ENCODE results near the gene WDR27. TPM values are rescaled to one million over a fixed set of nuclear protein-coding genes. Genes with fewer than 3 reads are reported as not detected.

Gene WDR27
- total RNA-seq, 4 donors from 2014 or later = 12.4 to 38.7 (median 27.6) TPM

DNA sequence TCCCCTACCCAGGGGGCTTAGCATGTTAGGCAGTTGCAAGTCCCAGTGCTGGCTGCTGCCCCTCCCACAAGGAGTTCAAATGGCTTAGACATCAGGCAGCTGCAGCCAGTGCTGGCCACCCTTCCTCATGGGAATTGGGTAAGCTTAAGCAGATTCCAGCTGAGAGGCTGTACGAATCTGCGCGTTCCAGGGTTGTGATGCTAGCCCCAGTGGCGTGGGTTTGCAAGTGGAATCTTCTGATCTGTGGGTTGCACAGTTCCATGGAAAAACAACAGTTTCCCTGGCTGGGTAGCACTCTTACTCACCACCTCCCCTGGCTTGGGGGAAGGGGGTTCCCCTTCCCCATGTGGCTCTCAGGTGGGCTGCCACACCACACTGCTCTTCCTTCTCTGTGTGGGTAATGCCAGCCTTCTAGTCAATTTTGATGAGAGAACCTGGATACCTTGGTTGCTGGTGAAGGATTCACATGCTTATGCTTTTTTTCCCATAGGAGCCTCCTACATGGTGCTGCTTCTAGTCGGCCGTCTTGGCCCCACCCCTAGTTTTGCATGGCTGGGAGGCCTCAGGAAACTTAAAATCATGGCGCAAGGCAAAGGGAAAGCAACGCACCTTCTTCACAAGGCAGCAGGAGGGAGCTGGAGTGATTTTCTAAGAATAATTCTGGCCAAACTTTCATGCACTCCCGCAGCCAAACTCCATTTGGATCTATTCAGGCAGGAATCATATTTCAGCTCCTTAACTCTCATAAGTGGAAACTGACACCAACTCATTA lies 36.6 kb upstream of the WDR27 start:
- WGBS, 2 donors = 64 to 74% methylated on average over 5 to 9 of the region's 9 CpGs

DNA sequence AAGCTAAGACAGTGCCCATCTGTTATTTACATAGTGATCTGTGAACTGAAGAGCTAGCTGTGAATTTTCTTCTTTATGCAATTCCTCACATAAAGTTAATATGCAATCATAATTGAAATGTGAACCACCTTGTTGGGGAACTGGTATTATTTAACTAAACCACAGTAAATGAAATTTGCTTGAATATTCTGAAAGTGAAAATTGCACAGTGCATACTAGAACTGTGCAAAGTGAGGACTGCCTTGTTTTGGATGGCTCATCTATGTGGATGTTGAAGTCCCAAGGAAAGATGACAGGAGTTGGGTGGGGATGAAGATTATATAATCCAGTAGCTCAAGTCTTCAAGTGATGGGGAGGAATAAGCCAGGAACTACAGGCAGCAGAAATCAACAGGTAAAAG lies 28.1 kb upstream of the WDR27 start:
- intact Hi-C loops (cut with DNase I) = no loop called here
- no peaks in the 10 kb centered on the region for H3K36me3 ChIP-seq
- H3K4me1 ChIP-seq = peaks cover 0 to 9% (median 0%) of the 10 kb centered on the region in 3 donors
- no peak overlapping the region for H3K27ac ChIP-seq
- no peaks in the 10 kb centered on the region for H3K9me3 ChIP-seq
- no peak for DNase-seq
- no peak overlapping the region for H3K4me3 ChIP-seq
- TF ChIP-seq POLR2A (IDR thresholded peaks at IDR 0.05) = no peak
- TF ChIP-seq, protein P1, sequence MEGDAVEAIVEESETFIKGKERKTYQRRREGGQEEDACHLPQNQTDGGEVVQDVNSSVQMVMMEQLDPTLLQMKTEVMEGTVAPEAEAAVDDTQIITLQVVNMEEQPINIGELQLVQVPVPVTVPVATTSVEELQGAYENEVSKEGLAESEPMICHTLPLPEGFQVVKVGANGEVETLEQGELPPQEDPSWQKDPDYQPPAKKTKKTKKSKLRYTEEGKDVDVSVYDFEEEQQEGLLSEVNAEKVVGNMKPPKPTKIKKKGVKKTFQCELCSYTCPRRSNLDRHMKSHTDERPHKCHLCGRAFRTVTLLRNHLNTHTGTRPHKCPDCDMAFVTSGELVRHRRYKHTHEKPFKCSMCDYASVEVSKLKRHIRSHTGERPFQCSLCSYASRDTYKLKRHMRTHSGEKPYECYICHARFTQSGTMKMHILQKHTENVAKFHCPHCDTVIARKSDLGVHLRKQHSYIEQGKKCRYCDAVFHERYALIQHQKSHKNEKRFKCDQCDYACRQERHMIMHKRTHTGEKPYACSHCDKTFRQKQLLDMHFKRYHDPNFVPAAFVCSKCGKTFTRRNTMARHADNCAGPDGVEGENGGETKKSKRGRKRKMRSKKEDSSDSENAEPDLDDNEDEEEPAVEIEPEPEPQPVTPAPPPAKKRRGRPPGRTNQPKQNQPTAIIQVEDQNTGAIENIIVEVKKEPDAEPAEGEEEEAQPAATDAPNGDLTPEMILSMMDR (IDR thresholded peaks at IDR 0.05) = no peak
- no peaks in the 10 kb centered on the region for H3K27me3 ChIP-seq

More for the DNA sequence above, 36.6 kb upstream of the WDR27 start:
- TF ChIP-seq, protein P1 (IDR thresholded peaks at IDR 0.05) = no peak
- TF ChIP-seq POLR2A (IDR thresholded peaks at IDR 0.05) = no peak
- Histone ChIP-seq H3K36me3 (no peaks in the 10 kb centered on the region), H3K4me3 (no peak overlapping the region), H3K27me3 (no peaks in the 10 kb centered on the region), H3K9me3 (no peaks in the 10 kb centered on the region), H3K27ac (no peak overlapping the region), H3K4me1 (no peaks in the 10 kb centered on the region)
- intact Hi-C loops (cut with DNase I) = no loop called here
- DNase-seq = no peak

DNA sequence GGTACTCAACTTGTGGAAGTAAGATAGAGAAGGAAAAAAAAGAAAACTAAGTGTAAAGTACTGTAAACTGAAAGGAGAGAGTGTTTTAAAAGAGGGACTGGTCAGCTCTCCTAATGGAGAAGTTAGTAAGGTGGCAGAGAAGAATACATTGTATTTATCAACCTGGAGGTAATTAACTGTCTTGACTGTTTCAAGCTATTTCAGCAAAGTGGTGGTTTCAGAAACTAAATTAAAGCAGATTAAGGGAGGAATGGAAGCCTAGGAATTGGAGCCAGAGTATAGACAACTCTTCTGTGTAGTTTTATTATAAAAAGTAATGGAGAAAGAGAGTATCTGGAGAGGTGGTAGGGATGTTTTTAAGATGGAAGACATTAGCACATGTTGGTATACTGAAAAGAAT lies 25.1 kb upstream of the WDR27 start:
- H3K4me3 ChIP-seq = no peak overlapping the region
- H3K36me3 ChIP-seq = no peaks in the 10 kb centered on the region
- DNase-seq = no peak
- H3K4me1 ChIP-seq = peaks cover 0 to 23% (median 6%) of the 10 kb centered on the region in 3 donors
- H3K27ac ChIP-seq = no peak overlapping the region
- no peaks in the 10 kb centered on the region for H3K9me3 ChIP-seq
- TF ChIP-seq, protein P1 (IDR thresholded peaks at IDR 0.05) = no peak
- TF ChIP-seq POLR2A (IDR thresholded peaks at IDR 0.05) = no peak
- no peaks in the 10 kb centered on the region for H3K27me3 ChIP-seq
- intact Hi-C loops (cut with DNase I) = no loop called here

DNA sequence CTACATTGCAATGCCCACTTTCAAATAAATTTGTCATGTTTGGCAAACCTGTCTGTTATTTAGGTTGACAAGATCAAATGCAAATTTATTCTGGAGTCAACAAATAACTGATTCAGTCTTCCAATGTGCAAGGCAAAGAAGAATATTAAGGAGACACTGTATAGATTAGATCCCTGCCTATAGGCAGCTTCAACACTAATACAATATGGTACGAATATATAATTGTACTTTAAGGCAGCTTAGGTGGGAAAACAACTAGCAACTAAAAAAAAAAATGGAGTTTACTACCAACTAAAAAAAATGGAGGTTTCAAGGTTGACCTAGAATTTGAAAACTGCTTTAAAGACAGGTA lies 24.2 kb upstream of the WDR27 start:
- no peak overlapping the region for H3K4me3 ChIP-seq
- TF ChIP-seq POLR2A (IDR thresholded peaks at IDR 0.05) = no peak
- TF ChIP-seq, protein P1 (IDR thresholded peaks at IDR 0.05) = no peak
- H3K9me3 ChIP-seq = no peaks in the 10 kb centered on the region
- H3K4me1 ChIP-seq = peaks cover 8 to 32% (median 11%) of the 10 kb centered on the region in 3 donors
- 100% methylated on average over 1 of the region's 1 CpG for WGBS, 2 donors
- H3K27me3 ChIP-seq = no peaks in the 10 kb centered on the region
- H3K36me3 ChIP-seq = no peaks in the 10 kb centered on the region
- peak overlapping the region in 3 of 4 donors; percentile 31 to 98 (median 95) for H3K27ac ChIP-seq
- intact Hi-C loops (cut with DNase I) = no loop called here
- no peak for DNase-seq

DNA sequence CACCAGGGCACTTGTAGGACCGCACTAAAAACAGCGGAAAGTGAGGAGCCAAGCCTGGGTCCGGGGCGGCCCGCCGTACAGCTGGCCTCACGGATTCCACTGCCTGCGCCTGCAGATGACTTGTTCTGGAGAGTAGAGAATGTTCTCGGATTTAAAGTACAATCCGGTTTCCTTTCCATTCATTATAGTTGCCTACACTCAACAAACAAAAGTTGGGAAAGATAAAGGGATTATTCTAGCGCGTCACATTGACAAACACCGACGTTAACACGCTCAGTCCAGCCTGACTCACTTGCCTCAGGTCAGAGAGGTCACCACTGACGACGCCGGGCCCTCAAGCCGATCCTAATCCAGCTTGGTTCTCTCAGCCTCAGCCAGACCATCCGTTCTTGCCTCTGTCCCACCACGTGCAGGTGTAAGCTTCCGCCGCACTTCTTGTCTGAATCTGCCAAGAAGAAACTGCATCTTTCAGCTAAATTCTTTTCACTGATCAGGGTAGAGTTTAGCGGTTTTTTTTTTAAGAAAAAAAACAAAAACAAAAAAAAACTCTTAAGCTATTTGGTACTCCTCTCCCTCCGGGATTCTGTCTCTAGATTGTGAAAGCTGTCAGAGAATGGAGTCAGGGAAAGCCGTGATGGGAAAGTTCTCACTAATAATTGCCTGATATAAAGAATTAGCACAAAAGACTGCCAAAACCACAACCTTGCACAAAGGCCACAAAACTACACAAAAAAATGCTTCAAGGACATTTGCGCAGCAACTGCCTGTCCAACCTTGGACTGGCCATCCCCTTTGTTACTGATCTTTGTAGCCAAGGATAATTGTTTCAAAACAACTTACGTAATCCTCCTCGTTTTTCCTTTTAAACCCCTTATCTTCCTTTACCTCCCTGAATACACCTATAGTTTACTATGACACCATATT lies 23.6 kb upstream of the WDR27 start:
- peak overlapping the region; percentile 93 to 99 (median 96) for H3K27ac ChIP-seq
- TF ChIP-seq, protein P1 (IDR thresholded peaks at IDR 0.05) = no peak
- TF ChIP-seq POLR2A (IDR thresholded peaks at IDR 0.05) = peak in 2 of 4 donors; percentile 38 to 45
- peaks cover 8 to 39% (median 11%) of the 10 kb centered on the region in 3 donors for H3K4me1 ChIP-seq
- no peaks in the 10 kb centered on the region for H3K36me3 ChIP-seq
- no peaks in the 10 kb centered on the region for H3K9me3 ChIP-seq
- peak overlapping the region; percentile 72 to 95 (median 78) for H3K4me3 ChIP-seq
- intact Hi-C loops (cut with DNase I) = no loop called here
- DNase-seq = no peak
- WGBS, 2 donors = 22 to 34% methylated on average over 20 to 29 of the region's 29 CpGs
- H3K27me3 ChIP-seq = no peaks in the 10 kb centered on the region

All from esophagus squamous epithelium (tissue), 5 donors.